CD4-positive, alpha-beta T cell (primary cell): ENCODE results near the gene UNC45A. TPM values are rescaled to one million over a fixed set of nuclear protein-coding genes. Genes with fewer than 3 reads are reported as not detected.

Experiments used
- ATAC-seq: fragments of 200-7000 bp; cut with Tn5 transposase; one replicate; pipeline ENCODE4 v1.10.0; 2022; ENCODE audit warnings: mild to moderate bottlenecking; ENCODE audit not compliant: poor library complexity
- CTCF ChIA-PET: fragments of 350-600 bp; sonication (Branson Sonifier 250); formaldehyde crosslinking; loops from one replicate; lab custom pipeline; 2021; ENCODE audit warnings: antibody characterized with exemption, inconsistent platforms; lab: Charles Lee
- POLR2A ChIA-PET: fragments of 350-600 bp; sonication (Branson Sonifier 250); formaldehyde crosslinking; loops from one replicate; lab custom pipeline; 2021; ENCODE audit warnings: antibody characterized with exemption, inconsistent platforms; lab: Charles Lee
- DNase-seq, 14 experiments: peaks; one replicate each; pipeline ENCODE4 v3.0.0-alpha.2; 2013 to 2020; ENCODE audit warnings: mixed read lengths in 2 of 14
- H3K27ac ChIP-seq, 2 donors: one replicate each; pipeline versions ENCODE4 v1.5.1 to v1.7.0; 2013; ENCODE audit warnings: low read length in 2 of 2, low read depth in 1 of 2, mild to moderate bottlenecking in 1 of 2
- H3K27me3 ChIP-seq, 2 experiments: 1 replicate in 1 of 2; 2 replicates in 1 of 2; pipeline versions ENCODE4 v1.6.1 to v1.7.0; 2013; ENCODE audit warnings: low read length in 2 of 2, control low read depth in 1 of 2, mild to moderate bottlenecking in 1 of 2, moderate library complexity in 1 of 2; ENCODE audit not compliant: insufficient read depth in 2 of 2, control insufficient read depth in 1 of 2
- H3K36me3 ChIP-seq: one replicate; pipeline ENCODE4 v1.6.1; 2013; ENCODE audit warnings: low read length, control low read depth; ENCODE audit not compliant: insufficient read depth
- H3K4me1 ChIP-seq: one replicate; pipeline ENCODE4 v1.6.1; 2013; ENCODE audit warnings: low read length, control low read depth; ENCODE audit not compliant: insufficient read depth
- H3K4me3 ChIP-seq: one replicate; pipeline ENCODE4 v1.5.1; 2013; ENCODE audit warnings: mild to moderate bottlenecking, low read length, moderate library complexity
- H3K9me3 ChIP-seq, 2 experiments: 1 replicate in 1 of 2; 2 replicates in 1 of 2; pipeline versions ENCODE4 v1.6.1 to v1.7.0; 2013; ENCODE audit warnings: low read length in 2 of 2, mild to moderate bottlenecking in 2 of 2, control low read depth in 1 of 2, moderate library complexity in 1 of 2; ENCODE audit not compliant: control insufficient read depth in 1 of 2, insufficient read depth in 1 of 2
- H3K27ac Mint-ChIP-seq: one replicate; pipeline ENCODE4 v1.8.0; 2020; ENCODE audit warnings: mixed read lengths
- H3K27me3 Mint-ChIP-seq: one replicate; pipeline ENCODE4 v1.8.0; 2021; ENCODE audit warnings: mixed read lengths
- H3K36me3 Mint-ChIP-seq: one replicate; pipeline ENCODE4 v1.8.0; 2021; ENCODE audit warnings: low read depth, mixed read lengths
- H3K4me1 Mint-ChIP-seq: one replicate; pipeline ENCODE4 v1.8.0; 2021; ENCODE audit warnings: low read depth, mixed read lengths
- H3K4me3 Mint-ChIP-seq: one replicate; pipeline ENCODE4 v1.8.0; 2020; ENCODE audit warnings: mild to moderate bottlenecking, mixed read lengths
- H3K9me3 Mint-ChIP-seq: one replicate; pipeline ENCODE4 v1.8.0; 2020; ENCODE audit warnings: mixed read lengths
- intact Hi-C, 2 experiments: fragments of 100-400 bp; cut with DNase I in 1 of 2; cut with micrococcal nuclease in 1 of 2; formaldehyde crosslinking; loops; one replicate each; pipeline versions ENCODE4 v1.15.1 to v1.9.0; 2023 to 2025; cut with DNase I, micrococcal nuclease
- total RNA-seq, 174 experiments: library from RNA in 2 of 174; stranded (reverse) in 2 of 174; gene quantifications; one replicate each; pipeline ENCODE4 v1.2.3 and lab custom pipeline; 2021 to 2026
- TF ChIP-seq, protein P1 (sequence below): fragments of 200-600 bp; IDR thresholded peaks from one replicate; pipeline ENCODE4 v1.8.0; 2022; ENCODE audit warnings: antibody characterized with exemption, mild to moderate bottlenecking

The UNC45A gene
- total RNA-seq, 2 experiments from 2014 or later: 17.6 to 18.9 TPM

DNA sequence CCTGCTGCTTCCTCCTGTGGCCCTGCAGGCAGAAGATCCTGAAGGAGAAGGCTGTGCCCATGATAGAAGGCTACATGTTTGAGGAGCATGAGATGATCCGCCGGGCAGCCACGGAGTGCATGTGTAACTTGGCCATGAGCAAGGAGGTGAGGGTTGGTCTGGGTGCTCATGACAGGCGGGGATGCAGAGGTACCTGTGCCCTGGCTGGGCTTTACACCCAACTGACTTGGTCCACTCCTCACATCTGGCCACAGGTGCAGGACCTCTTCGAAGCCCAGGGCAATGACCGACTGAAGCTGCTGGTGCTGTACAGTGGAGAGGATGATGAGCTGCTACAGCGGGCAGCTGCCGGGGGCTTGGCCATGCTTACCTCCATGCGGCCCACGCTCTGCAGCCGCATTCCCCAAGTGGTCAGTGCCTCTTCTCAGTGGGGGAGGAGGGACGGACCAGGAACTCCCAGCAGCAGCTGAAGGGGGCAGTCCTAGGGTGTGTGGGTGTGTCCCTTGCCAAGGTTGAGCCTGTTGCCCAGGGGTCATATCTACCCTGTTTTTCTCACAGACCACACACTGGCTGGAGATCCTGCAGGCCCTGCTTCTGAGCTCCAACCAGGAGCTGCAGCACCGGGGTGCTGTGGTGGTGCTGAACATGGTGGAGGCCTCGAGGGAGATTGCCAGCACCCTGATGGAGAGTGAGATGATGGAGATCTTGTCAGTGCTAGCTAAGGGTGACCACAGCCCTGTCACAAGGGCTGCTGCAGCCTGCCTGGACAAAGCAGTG lies 18.0 kb downstream of the UNC45A start:
- H3K36me3 ChIP-seq: peaks cover 48% of the 10 kb centered on the region
- no peaks in the 10 kb centered on the region for H3K9me3 ChIP-seq
- ChIA-PET CTCF (interaction anchor here (5.5 kb wide), 1 partner anchor 21 kb away, joined by 41 read pairs; the partner anchor contains the start of gene HDDC3), POLR2A (interaction anchor here (7.7 kb wide), 1 partner anchor 20 kb away, joined by 126 read pairs; the partner anchor contains the start of genes HDDC3 and UNC45A)
- intact Hi-C loops: no loop called here
- no peak overlapping the region for H3K27ac ChIP-seq
- Mint-ChIP-seq H3K27me3 (no peaks in the 10 kb centered on the region), H3K4me3 (peak overlapping the region; percentile 87), H3K36me3 (peaks cover 47% of the 10 kb centered on the region), H3K27ac (no peak overlapping the region), H3K4me1 (peaks cover 9% of the 10 kb centered on the region), H3K9me3 (no peaks in the 10 kb centered on the region)
- DNase-seq (peak in 1 of 14 experiments; percentile 28), ATAC-seq (no peak)
- no peak overlapping the region for H3K4me3 ChIP-seq
- TF ChIP-seq, protein P1, sequence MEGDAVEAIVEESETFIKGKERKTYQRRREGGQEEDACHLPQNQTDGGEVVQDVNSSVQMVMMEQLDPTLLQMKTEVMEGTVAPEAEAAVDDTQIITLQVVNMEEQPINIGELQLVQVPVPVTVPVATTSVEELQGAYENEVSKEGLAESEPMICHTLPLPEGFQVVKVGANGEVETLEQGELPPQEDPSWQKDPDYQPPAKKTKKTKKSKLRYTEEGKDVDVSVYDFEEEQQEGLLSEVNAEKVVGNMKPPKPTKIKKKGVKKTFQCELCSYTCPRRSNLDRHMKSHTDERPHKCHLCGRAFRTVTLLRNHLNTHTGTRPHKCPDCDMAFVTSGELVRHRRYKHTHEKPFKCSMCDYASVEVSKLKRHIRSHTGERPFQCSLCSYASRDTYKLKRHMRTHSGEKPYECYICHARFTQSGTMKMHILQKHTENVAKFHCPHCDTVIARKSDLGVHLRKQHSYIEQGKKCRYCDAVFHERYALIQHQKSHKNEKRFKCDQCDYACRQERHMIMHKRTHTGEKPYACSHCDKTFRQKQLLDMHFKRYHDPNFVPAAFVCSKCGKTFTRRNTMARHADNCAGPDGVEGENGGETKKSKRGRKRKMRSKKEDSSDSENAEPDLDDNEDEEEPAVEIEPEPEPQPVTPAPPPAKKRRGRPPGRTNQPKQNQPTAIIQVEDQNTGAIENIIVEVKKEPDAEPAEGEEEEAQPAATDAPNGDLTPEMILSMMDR: no peak
- H3K4me1 ChIP-seq: peaks cover 26% of the 10 kb centered on the region
- H3K27me3 ChIP-seq: no peaks in the 10 kb centered on the region

DNA sequence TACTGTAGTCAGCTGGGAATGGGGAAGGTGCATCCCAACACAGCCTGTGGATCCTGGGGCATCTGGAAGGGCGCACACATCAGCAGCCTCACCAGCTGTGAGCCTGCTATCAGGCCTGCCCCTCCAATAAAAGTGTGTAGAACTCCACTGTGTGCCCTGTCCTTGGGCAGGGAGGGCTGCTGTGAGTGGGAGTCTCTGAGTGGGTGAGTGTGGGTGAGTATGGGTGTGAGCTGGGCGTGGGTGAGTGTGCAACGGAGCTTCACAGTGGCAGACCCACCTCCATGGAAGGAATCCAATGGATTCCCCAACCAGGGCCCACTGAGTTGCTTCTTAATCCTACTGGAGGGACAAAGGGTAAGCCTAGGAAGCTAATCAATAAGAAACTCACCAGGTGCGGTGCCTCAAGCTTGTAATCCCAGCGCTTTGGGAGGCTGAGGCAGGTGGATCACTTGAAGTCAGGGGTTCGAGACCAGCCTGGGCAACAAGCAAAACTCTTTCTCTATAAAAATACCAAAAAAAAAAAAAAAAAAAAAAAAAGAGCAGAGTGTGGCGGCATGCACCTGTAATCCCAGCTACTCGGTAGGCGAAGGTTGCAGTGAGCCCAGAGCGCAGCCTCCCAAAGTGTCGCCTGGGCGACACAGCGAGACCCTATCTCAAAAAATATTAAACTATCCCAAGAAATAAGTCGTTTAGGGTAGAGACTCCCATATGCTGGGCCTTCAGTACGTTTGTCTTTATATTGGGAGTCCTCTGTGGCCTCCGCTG lies 19.0 kb downstream of the UNC45A start:
- peaks cover 41% of the 10 kb centered on the region for H3K36me3 ChIP-seq
- Mint-ChIP-seq H3K27ac (peak overlapping the region; percentile 88), H3K36me3 (peaks cover 37% of the 10 kb centered on the region), H3K9me3 (no peaks in the 10 kb centered on the region), H3K27me3 (no peaks in the 10 kb centered on the region), H3K4me1 (peaks cover 9% of the 10 kb centered on the region), H3K4me3 (peak overlapping the region; percentile 87)
- TF ChIP-seq, protein P1: no peak
- peak in 1 of 14 experiments; percentile 23 for DNase-seq
- H3K27me3 ChIP-seq: no peaks in the 10 kb centered on the region
- ChIA-PET CTCF (interaction anchor here (0.8 to 5.5 kb wide), 6 partner anchors 15 to 79 kb away, joined by 3 to 41 read pairs (median 6); partner anchors contain the start of genes HDDC3, UNC45A and VPS33B), POLR2A (interaction anchor here (0.6 to 7.7 kb wide), 10 partner anchors 12 to 1619 kb away, joined by 3 to 126 read pairs (median 3); partner anchors contain the start of genes BLM, HDDC3, MAN2A2 and NGRN)
- H3K9me3 ChIP-seq: no peaks in the 10 kb centered on the region
- peaks cover 26% of the 10 kb centered on the region for H3K4me1 ChIP-seq
- peak overlapping the region; percentile 74 for H3K4me3 ChIP-seq
- ATAC-seq: no peak
- peak overlapping the region; percentile 87 to 92 for H3K27ac ChIP-seq
- intact Hi-C loops: loop anchor here in 1 of 2 experiments (1.0 to 2.0 kb wide), 2 partner anchors 19 to 41 kb away; partner anchors contain the start of genes PRC1 and UNC45A
